PC-9 (cell line): ENCODE data around the gene NRSN2. TPM values are rescaled to one million over a fixed set of nuclear protein-coding genes. Genes with fewer than 3 reads are reported as not detected.

ENCODE experiments used
- BruUV-seq: library from RNA; stranded (reverse); fragments of 400-500 nt; replicated peaks from 2 replicates; lab custom pipeline; 2021; lab: Mats Ljungman, UMichigan
- CTCF ChIA-PET: fragments of 300-600 bp; sonication (Branson Sonifier 250); formaldehyde crosslinking; loops from one replicate; lab custom pipeline; 2022; ENCODE audit warnings: antibody characterized with exemption; lab: Charles Lee
- POLR2A ChIA-PET: fragments of 300-600 bp; sonication (Branson Sonifier 250); formaldehyde crosslinking; loops from one replicate; lab custom pipeline; 2022; ENCODE audit warnings: antibody characterized with exemption; ENCODE audit not compliant: unreplicated experiment; lab: Charles Lee
- DNase-seq, 2 experiments: peaks; one replicate each; pipeline versions ENCODE4 v3.0.0 to v3.0.0-alpha.2; 2015 to 2022; ENCODE audit warnings: mixed read lengths in 1 of 2
- H2AFZ ChIP-seq: fragments of 200-600 bp; sonication (generic); 2 replicates; pipeline ENCODE4 v1.8.1; 2017; ENCODE audit warnings: antibody characterized with exemption
- H3F3A ChIP-seq: fragments of 200-600 bp; sonication (generic); 2 replicates; pipeline ENCODE4 v1.8.1; 2017; ENCODE audit warnings: antibody characterized with exemption, mild to moderate bottlenecking, low read depth; ENCODE audit not compliant: insufficient read depth
- H3K27ac ChIP-seq: fragments of 200-600 bp; sonication (generic); 2 replicates; pipeline ENCODE4 v1.6.1; 2016; ENCODE audit warnings: mixed run types
- H3K27me3 ChIP-seq: fragments of 200-600 bp; sonication (generic); 2 replicates; pipeline ENCODE4 v1.6.1; 2016; ENCODE audit warnings: low read depth, mixed run types; ENCODE audit not compliant: insufficient read depth
- H3K36me3 ChIP-seq: fragments of 200-600 bp; sonication (generic); 2 replicates; pipeline ENCODE4 v1.6.1; 2016; ENCODE audit warnings: low read depth, mixed run types
- H3K4me1 ChIP-seq: fragments of 200-600 bp; sonication (generic); replicated peaks from 2 replicates; pipeline ENCODE4 v1.6.1; 2016; ENCODE audit warnings: mixed run types; ENCODE audit not compliant: insufficient read depth
- H3K4me2 ChIP-seq: fragments of 200-600 bp; sonication (generic); 2 replicates; pipeline ENCODE4 v1.6.1; 2017; ENCODE audit warnings: mixed run types
- H3K4me3 ChIP-seq: fragments of 200-600 bp; sonication (generic); 2 replicates; pipeline ENCODE4 v1.6.1; 2016; ENCODE audit warnings: mixed run types
- H3K79me2 ChIP-seq: fragments of 200-600 bp; sonication (generic); 2 replicates; pipeline ENCODE4 v1.6.1; 2017; ENCODE audit warnings: low read depth, mixed run types
- H3K9me2 ChIP-seq: fragments of 200-600 bp; sonication (generic); 2 replicates; pipeline ENCODE4 v1.8.1; 2017; ENCODE audit warnings: mild to moderate bottlenecking; ENCODE audit not compliant: insufficient read depth
- H3K9me3 ChIP-seq: fragments of 200-600 bp; sonication (generic); 2 replicates; pipeline ENCODE4 v1.8.1; 2016; ENCODE audit warnings: low read depth; ENCODE audit not compliant: insufficient read depth
- H4K20me1 ChIP-seq: fragments of 200-600 bp; sonication (generic); 2 replicates; pipeline ENCODE4 v1.8.1; 2017; ENCODE audit not compliant: insufficient read depth
- EZH2 ChIP-seq: fragments of 200-600 bp; sonication (generic); IDR thresholded peaks from 2 replicates; pipeline ENCODE4 v1.8.0; 2017; ENCODE audit warnings: antibody characterized with exemption, low read depth
- intact Hi-C: fragments of 100-400 bp; cut with micrococcal nuclease; formaldehyde crosslinking; loops from one replicate; pipeline ENCODE4 v1.10.0; 2022; ENCODE audit not compliant: unreplicated experiment
- total RNA-seq: library from RNA; stranded (reverse); gene quantifications from 2 replicates; pipeline ENCODE4 v1.2.3, GENCODE V29; 2021
- TF ChIP-seq, protein P1 (sequence below): fragments of 200-600 bp; sonication (generic); conservative IDR thresholded peaks from 2 replicates; pipeline ENCODE4 v1.6.1; 2017; ENCODE audit warnings: mixed run types, antibody characterized with exemption, mild to moderate bottlenecking, moderate library complexity

Gene NRSN2
- total RNA-seq, 1 experiment from 2014 or later: 15.0 TPM

DNA sequence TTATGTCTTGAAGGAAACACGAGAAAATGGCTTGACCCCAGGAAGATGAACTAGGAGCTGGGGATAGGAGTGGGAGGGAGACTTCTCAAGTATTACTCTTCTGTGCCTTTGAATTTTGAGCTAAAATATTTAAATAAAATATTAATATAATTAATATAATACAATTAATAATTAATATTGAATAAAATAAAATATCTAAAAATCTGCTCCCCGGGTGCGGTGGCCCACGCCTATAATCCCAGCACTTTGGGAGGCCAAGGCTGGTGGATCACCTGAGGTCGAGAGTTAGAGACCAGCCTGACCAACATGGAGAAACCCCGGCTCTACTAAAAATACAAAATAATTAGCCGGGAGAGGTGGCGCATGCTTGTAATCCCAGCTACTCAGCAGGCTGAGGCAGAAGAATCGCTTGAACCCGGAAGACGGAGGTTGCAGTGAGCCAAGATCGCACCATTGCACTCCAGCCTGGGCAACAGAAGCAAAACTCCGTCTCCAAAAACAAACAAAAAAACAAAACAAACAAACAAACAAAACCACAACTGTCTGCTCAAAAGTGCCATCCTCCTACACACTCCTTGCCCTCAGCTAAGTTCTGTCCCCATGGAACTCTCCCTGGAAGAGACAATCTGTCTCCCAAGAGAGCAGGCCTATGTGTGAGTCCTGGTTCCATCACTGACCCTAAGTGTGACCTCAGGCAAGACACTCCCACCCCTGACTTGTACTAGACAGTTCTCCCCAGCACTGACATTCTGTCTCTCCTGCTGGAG, 20.0 kb downstream of the NRSN2 start:
- peak overlapping the region; percentile 75 for H3K4me2 ChIP-seq
- intact Hi-C loops: no loop called here
- POLR2A ChIA-PET: interaction anchor here (0.6 to 1.1 kb wide), 4 partner anchors 12 to 95 kb away, joined by 3 to 43 read pairs (median 18); partner anchors contain the start of genes TBC1D20 and TRIB3

DNA sequence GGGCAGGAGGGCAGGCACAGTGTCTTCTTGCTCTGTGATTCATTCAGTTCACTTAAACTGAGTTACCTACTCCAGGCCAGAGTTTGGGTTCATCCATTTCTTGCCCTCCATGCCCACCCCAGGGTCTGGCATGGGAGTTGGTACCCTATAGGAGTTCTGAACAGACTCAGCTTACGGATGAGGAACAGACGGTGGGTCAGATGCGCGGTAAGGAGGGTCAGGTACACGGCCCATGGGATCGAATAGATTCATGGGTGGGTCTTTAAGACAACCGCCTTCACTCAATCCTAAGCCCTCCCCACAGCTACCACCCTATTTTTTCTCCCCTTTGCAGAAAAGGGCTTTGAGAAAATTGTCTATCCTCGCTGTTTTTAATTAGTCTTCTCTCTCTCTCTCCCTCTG, 20.6 kb downstream of the NRSN2 start:
- BruUV-seq: no TSS peak
- CTCF ChIA-PET: no interaction called here
- H3K4me1 ChIP-seq: peaks cover 97% of the 10 kb centered on the region

More for the DNA sequence above, 20.0 kb downstream of the NRSN2 start:
- Histone ChIP-seq H3F3A (peaks cover 81% of the 10 kb centered on the region), H3K4me3 (peak overlapping the region; percentile 27; the same call in 1 of the 2 replicates), H2AFZ (no peak overlapping the region), H3K27me3 (no peaks in the 10 kb centered on the region), H3K79me2 (peaks cover 21% of the 10 kb centered on the region), H3K4me1 (peaks cover 95% of the 10 kb centered on the region), H3K36me3 (no peaks in the 10 kb centered on the region), H4K20me1 (no peaks in the 10 kb centered on the region), H3K9me2 (no peaks in the 10 kb centered on the region), H3K9me3 (no peaks in the 10 kb centered on the region), H3K27ac (peak overlapping the region; percentile 96)
- CTCF ChIA-PET: interaction anchor here (0.5 to 0.7 kb wide), 4 partner anchors 12 to 77 kb away, joined by 3 to 7 read pairs (median 4); no protein-coding TSS in a partner anchor
- no peak for DNase-seq
- no TSS peak for BruUV-seq
- TF ChIP-seq, protein P1, sequence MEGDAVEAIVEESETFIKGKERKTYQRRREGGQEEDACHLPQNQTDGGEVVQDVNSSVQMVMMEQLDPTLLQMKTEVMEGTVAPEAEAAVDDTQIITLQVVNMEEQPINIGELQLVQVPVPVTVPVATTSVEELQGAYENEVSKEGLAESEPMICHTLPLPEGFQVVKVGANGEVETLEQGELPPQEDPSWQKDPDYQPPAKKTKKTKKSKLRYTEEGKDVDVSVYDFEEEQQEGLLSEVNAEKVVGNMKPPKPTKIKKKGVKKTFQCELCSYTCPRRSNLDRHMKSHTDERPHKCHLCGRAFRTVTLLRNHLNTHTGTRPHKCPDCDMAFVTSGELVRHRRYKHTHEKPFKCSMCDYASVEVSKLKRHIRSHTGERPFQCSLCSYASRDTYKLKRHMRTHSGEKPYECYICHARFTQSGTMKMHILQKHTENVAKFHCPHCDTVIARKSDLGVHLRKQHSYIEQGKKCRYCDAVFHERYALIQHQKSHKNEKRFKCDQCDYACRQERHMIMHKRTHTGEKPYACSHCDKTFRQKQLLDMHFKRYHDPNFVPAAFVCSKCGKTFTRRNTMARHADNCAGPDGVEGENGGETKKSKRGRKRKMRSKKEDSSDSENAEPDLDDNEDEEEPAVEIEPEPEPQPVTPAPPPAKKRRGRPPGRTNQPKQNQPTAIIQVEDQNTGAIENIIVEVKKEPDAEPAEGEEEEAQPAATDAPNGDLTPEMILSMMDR: no peak
- no peak for TF ChIP-seq EZH2

DNA sequence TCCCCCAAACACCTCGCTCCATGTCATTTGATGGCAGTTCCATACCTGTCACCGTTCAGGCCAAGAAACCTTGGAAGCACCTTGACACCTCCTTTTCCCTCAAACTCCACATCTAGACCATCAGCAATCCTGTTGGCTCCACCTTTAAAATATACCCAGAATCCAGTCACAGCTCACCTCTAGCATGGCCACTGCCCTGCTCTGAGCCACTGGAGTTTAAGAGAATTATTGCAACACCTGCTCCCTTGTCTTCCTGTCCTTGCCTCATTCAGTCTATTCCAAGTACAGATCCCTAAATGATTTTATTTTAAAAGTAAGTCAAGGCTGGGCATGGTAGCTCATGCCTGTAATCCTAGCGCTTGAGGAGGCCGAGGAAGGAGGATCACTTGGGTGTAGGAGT, 22.0 kb downstream of the NRSN2 start:
- ChIA-PET POLR2A (interaction anchor here (0.5 kb wide), 1 partner anchor 14 kb away, joined by 3 read pairs; no protein-coding TSS in a partner anchor), CTCF (no interaction called here)
- Histone ChIP-seq H3K27ac (peak overlapping the region; percentile 96), H3K27me3 (no peaks in the 10 kb centered on the region), H3K4me2 (peak overlapping the region; percentile 75), H3K36me3 (no peaks in the 10 kb centered on the region), H3K4me3 (no peak overlapping the region), H2AFZ (no peak overlapping the region), H3K9me3 (no peaks in the 10 kb centered on the region), H4K20me1 (no peaks in the 10 kb centered on the region), H3K9me2 (no peaks in the 10 kb centered on the region), H3K4me1 (peaks cover 97% of the 10 kb centered on the region), H3K79me2 (peaks cover 16% of the 10 kb centered on the region), H3F3A (peaks cover 92% of the 10 kb centered on the region)
- no TSS peak for BruUV-seq
- TF ChIP-seq, protein P1: no peak
- TF ChIP-seq EZH2: no peak
- no peak for DNase-seq
- intact Hi-C loops: no loop called here

More for the DNA sequence above, 20.6 kb downstream of the NRSN2 start:
- intact Hi-C loops: no loop called here
- Histone ChIP-seq H3K9me2 (no peaks in the 10 kb centered on the region), H3K4me2 (peak overlapping the region; percentile 75), H3K9me3 (no peaks in the 10 kb centered on the region), H3K27ac (peak overlapping the region; percentile 96), H2AFZ (no peak overlapping the region), H3F3A (peaks cover 86% of the 10 kb centered on the region), H3K36me3 (no peaks in the 10 kb centered on the region), H4K20me1 (no peaks in the 10 kb centered on the region), H3K79me2 (peaks cover 21% of the 10 kb centered on the region), H3K27me3 (no peaks in the 10 kb centered on the region), H3K4me3 (no peak overlapping the region)
- POLR2A ChIA-PET: no interaction called here
- TF ChIP-seq, protein P1: no peak
- TF ChIP-seq EZH2: no peak
- no peak for DNase-seq
